K562 (cell line): Measurements from ENCODE around the gene HPD. TPM values are rescaled to one million over a fixed set of nuclear protein-coding genes. Genes with fewer than 3 reads are reported as not detected.
A peak's percentile ranks its signal among the peaks of the same experiment; 100 is the strongest.

Source experiments
- EP300 ChIP-seq: IDR thresholded peaks from 2 replicates; pipeline ENCODE4 v1.6.1; 2012; ENCODE audit warnings: low read length, improper control_type of control experiment
- EWSR1 ChIP-seq: fragments of 450-650 bp; IDR thresholded peaks from 2 replicates; pipeline ENCODE4 v1.6.1; 2018; ENCODE audit warnings: borderline replicate concordance, mild to moderate bottlenecking, low read depth, moderate library complexity; ENCODE audit not compliant: partially characterized antibody
- IRF1 ChIP-seq: sonication (generic); formaldehyde crosslinking; IDR thresholded peaks from 2 replicates; pipeline ENCODE4 v1.8.0; 2022; ENCODE audit warnings: missing genetic modification reagents, mild to moderate bottlenecking, borderline replicate concordance
- KDM1A ChIP-seq, 2 experiments: fragments of 450-650 bp; IDR thresholded peaks; 2 replicates each; pipeline ENCODE4 v1.6.1; 2016; ENCODE audit warnings: mild to moderate bottlenecking in 2 of 2
- KHSRP ChIP-seq: fragments of 450-650 bp; IDR thresholded peaks from 2 replicates; pipeline ENCODE4 v1.6.1; 2017
- KLF10 ChIP-seq: fragments of 250-450 bp; sonication (Bioruptor Pico); IDR thresholded peaks from 2 replicates; pipeline ENCODE4 v1.6.1; 2021; ENCODE audit warnings: matching md5 sums
- NCOA2 ChIP-seq, 2 experiments: fragments of 450-650 bp; IDR thresholded peaks; 2 replicates each; pipeline ENCODE4 v1.6.1; 2018; ENCODE audit warnings: mild to moderate bottlenecking in 2 of 2, moderate library complexity in 1 of 2; ENCODE audit not compliant: partially characterized antibody in 2 of 2
- NFXL1 ChIP-seq: fragments of 450-650 bp; formaldehyde crosslinking; IDR thresholded peaks from 2 replicates; pipeline ENCODE4 v1.4.0; 2021; ENCODE audit warnings: mild to moderate bottlenecking
- POLR3G ChIP-seq: IDR thresholded peaks from 2 replicates; pipeline ENCODE4 v1.6.1; 2011; ENCODE audit not compliant: insufficient read length, insufficient replicate concordance; ENCODE audit errors: extremely low read depth
- RBBP5 ChIP-seq: fragments of 200-600 bp; sonication (generic); IDR thresholded peaks from 2 replicates; pipeline ENCODE4 v1.6.1; 2012; ENCODE audit warnings: borderline replicate concordance, mild to moderate bottlenecking, low read length, control low read depth, inconsistent platforms; ENCODE audit not compliant: insufficient read depth, poor library complexity, severe bottlenecking
- ZNF253 ChIP-seq: fragments of 250-450 bp; sonication (Bioruptor Pico); conservative IDR thresholded peaks from 2 replicates; pipeline ENCODE4 v1.6.1; 2021; ENCODE audit warnings: mild to moderate bottlenecking
- ZNF263 ChIP-seq: sonication (generic); formaldehyde crosslinking; IDR thresholded peaks from 2 replicates; pipeline ENCODE4 v1.8.0; 2022; ENCODE audit warnings: mild to moderate bottlenecking, missing genetic modification reagents, borderline replicate concordance
- ZNF280A ChIP-seq: fragments of 450-650 bp; IDR thresholded peaks from 2 replicates; pipeline ENCODE4 v1.6.1; 2018; ENCODE audit warnings: mild to moderate bottlenecking, low read depth; ENCODE audit not compliant: partially characterized antibody
- ZNF586 ChIP-seq: fragments of 450-650 bp; formaldehyde crosslinking; conservative IDR thresholded peaks from 2 replicates; pipeline ENCODE4 v1.4.0; 2020; ENCODE audit warnings: mild to moderate bottlenecking, moderate library complexity
- ZNF740 ChIP-seq, 3 experiments: fragments of 200-800 bp in 1 of 3; sonication (Bioruptor generic) in 1 of 3; sonication (generic) in 1 of 3; formaldehyde crosslinking in 1 of 3; IDR thresholded peaks; 2 replicates each; pipeline versions ENCODE4 v1.6.1 to v1.8.0; 2016 to 2022; ENCODE audit warnings: mild to moderate bottlenecking in 2 of 3, missing compliant biosample characterization in 2 of 3, missing genetic modification characterization in 2 of 3, missing genetic modification reagents in 1 of 3
- ZNF830 ChIP-seq: fragments of 250-450 bp; sonication (Bioruptor Pico); IDR thresholded peaks from 2 replicates; pipeline ENCODE4 v1.5.0; 2021; ENCODE audit warnings: mild to moderate bottlenecking
- polyA plus RNA-seq, 8 experiments: library from polyadenylated mRNA; depleted of rRNA in 4 of 8; stranded (reverse) in 5 of 8; unstranded in 3 of 8; fragments of >200 nt; fragmentation: Nextera tagmentation in 2 of 8; fragmentation: Illumina TruSeq in 1 of 8; extraction: Ambion mirVana in 2 of 8; extraction: Trizol in 1 of 8; gene quantifications; 2 replicates each; pipeline versions ENCODE4 v1.2.1 to v1.2.3, GENCODE V29; 2011 to 2014; ENCODE audit warnings: inconsistent platforms in 1 of 8, missing spikeins in 1 of 8
- total RNA-seq, 7 experiments: library from RNA; depleted of rRNA in 6 of 7; stranded (reverse); fragments of >200 nt in 6 of 7; fragmentation: Illumina TruSeq in 2 of 7; extraction: Trizol in 2 of 7; gene quantifications; 2 replicates each; pipeline versions ENCODE4 v1.2.1 to v1.2.3, GENCODE V29; 2011 to 2021; ENCODE audit warnings: low replicate concordance in 1 of 7
- TF ChIP-seq, protein P1 (sequence below): fragments of 450-650 bp; IDR thresholded peaks from 2 replicates; pipeline ENCODE4 v1.6.1; 2016
- TF ChIP-seq, protein P2 (sequence below): fragments of 450-650 bp; IDR thresholded peaks from 2 replicates; pipeline ENCODE4 v1.6.1; 2016; ENCODE audit warnings: antibody characterized with exemption

HPD gene
- total and polyA plus RNA-seq, 9 of the 15 experiments (the other 6 are each of a cell fraction or from before 2014, with no cell fraction given), result 0.06 to 0.29 (median 0.07) TPM; not detected in 4

DNA sequence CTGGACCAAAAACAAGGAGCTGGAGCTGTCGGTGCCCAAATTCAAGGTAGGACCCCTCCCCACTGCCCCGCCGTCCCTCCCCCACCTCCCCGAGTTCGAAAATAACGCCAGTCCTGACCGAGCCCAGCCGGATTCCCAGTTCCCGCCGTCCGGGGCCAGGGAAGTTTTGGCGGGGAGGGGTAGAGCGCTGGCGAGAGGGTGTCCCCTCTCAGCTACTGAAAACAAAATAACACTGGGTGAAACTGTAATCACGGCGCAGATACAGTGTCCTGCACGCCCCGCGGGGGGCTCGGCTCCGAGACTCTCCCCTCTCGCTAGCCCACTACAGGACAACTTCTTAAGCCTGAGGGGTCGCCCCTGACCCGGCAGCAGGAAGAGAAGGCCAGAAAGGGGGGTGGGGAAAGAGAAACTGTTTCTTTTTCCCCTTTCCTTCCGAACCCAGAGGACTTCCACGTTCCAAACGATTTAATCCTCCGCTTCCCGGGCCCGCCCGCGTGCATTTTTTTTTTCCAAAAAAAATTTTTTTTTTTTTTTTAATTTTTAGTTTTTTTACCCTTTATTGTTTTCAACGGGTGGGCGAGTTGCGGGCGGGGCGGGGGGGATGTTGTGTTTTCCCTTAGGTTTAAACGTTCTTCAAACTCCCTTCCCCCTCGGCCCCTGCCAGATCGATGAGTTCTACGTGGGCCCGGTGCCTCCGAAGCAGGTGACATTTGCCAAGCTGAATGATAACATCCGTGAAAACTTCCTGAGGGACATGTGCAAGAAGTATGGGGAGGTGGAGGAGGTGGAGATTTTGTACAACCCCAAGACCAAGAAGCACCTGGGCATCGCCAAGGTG is 53.3 kb downstream of the HPD start (continued):
- TF ChIP-seq, protein P1, sequence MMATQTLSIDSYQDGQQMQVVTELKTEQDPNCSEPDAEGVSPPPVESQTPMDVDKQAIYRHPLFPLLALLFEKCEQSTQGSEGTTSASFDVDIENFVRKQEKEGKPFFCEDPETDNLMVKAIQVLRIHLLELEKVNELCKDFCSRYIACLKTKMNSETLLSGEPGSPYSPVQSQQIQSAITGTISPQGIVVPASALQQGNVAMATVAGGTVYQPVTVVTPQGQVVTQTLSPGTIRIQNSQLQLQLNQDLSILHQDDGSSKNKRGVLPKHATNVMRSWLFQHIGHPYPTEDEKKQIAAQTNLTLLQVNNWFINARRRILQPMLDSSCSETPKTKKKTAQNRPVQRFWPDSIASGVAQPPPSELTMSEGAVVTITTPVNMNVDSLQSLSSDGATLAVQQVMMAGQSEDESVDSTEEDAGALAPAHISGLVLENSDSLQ, result no peak
- no peak for TF ChIP-seq ZNF253 (CRISPR knock-in tag)
- TF ChIP-seq KHSRP, result no peak
- TF ChIP-seq POLR3G, result no peak
- no peak for TF ChIP-seq NCOA2 (IDR thresholded peaks at IDR 0.05; ENCODE audit: partially characterized antibody in 2 of 2)
- peak in 1 of 2 experiments; percentile 38; a peak in 1 of 4 replicates for TF ChIP-seq KDM1A (IDR thresholded peaks at IDR 0.05)
- no peak for TF ChIP-seq ZNF586 (CRISPR knock-in tag)
- no peak for TF ChIP-seq ZNF830 (CRISPR knock-in tag)
- peak; percentile 21 for TF ChIP-seq RBBP5
- no peak for TF ChIP-seq KLF10 (CRISPR knock-in tag)
- TF ChIP-seq EP300, result no peak
- no peak for TF ChIP-seq NFXL1 (CRISPR knock-in tag)
- TF ChIP-seq ZNF740 (CRISPR knock-in tag; IDR thresholded peaks at IDR 0.05), result no peak
- peak in 1 of 2 experiments; percentile 28; a peak in 1 of 4 replicates for TF ChIP-seq ZNF740 (tag; IDR thresholded peaks at IDR 0.05)
- no peak for TF ChIP-seq EWSR1
- peak; percentile 4; the same call in 1 of the 2 replicates for TF ChIP-seq ZNF263 (CRISPR knock-in tag)
- TF ChIP-seq ZNF280A, result no peak
- TF ChIP-seq, protein P2, sequence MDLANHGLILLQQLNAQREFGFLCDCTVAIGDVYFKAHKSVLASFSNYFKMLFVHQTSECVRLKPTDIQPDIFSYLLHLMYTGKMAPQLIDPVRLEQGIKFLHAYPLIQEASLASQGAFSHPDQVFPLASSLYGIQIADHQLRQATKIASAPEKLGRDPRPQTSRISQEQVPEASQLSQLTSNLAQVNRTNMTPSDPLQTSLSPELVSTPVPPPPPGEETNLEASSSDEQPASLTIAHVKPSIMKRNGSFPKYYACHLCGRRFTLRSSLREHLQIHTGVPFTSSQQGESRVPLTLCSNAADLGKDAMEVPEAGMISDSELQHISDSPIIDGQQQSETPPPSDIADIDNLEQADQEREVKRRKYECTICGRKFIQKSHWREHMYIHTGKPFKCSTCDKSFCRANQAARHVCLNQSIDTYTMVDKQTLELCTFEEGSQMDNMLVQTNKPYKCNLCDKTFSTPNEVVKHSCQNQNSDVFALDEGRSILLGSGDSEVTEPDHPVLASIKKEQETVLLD, result no peak
- no peak for TF ChIP-seq IRF1 (CRISPR knock-in tag)
